AG04449 (cell line): ENCODE results near the gene ATF7IP.
A peak's percentile ranks its signal among the peaks of the same experiment; 100 is the strongest.

Experiments
- CTCF ChIA-PET: fragments of 350-600 bp; formaldehyde crosslinking; extraction: SDS; loops from one replicate; lab custom pipeline; 2021; ENCODE audit warnings: antibody characterized with exemption; lab: Yijun Ruan, JAX
- POLR2A ChIA-PET: fragments of 400-600, 350-600 bp; formaldehyde crosslinking; extraction: SDS; loops from one replicate; lab custom pipeline; 2020; ENCODE audit warnings: antibody characterized with exemption, inconsistent platforms; lab: Yijun Ruan, JAX
- DNase-seq: peaks from one replicate; pipeline ENCODE4 v3.0.0-alpha.2; 2010; ENCODE audit warnings: low read depth, low spot score
- H3K4me3 ChIP-seq: 2 replicates; pipeline ENCODE4 v1.5.1; 2011; ENCODE audit warnings: low read depth, mild to moderate bottlenecking, control low read depth, low read length
- CTCF ChIP-seq: IDR thresholded peaks from one replicate; pipeline ENCODE4 v1.5.1; 2011; ENCODE audit warnings: mild to moderate bottlenecking, moderate library complexity, low read length, control low read depth, inconsistent platforms; ENCODE audit not compliant: insufficient read depth; ENCODE audit errors: missing control alignments

The ATF7IP gene

GRCh38 chr12:14390870-14391530, 25.5 kb downstream of the ATF7IP start:
- CTCF ChIA-PET, result interaction anchor here (1.0 kb wide), 1 partner anchor 153 kb away, joined by 3 read pairs; no protein-coding TSS in a partner anchor
- POLR2A ChIA-PET, result no interaction called here
- DNase-seq, result no peak
- no peak overlapping the region for H3K4me3 ChIP-seq
- TF ChIP-seq CTCF, result no peak

- H3K4me3 ChIP-seq, result no peak overlapping the region
- POLR2A ChIA-PET, result interaction anchor here (1.2 to 1.7 kb wide), 3 partner anchors 8 to 136 kb away, joined by 5 to 14 read pairs (median 8); partner anchors contain the start of gene ATF7IP
- no peak for TF ChIP-seq CTCF
These were observed 28.3 kb downstream of the ATF7IP start for GRCh38 chr12:14393751-14394150.

GRCh38 chr12:14394317-14395073, 29.0 kb downstream of the ATF7IP start:
- no peak overlapping the region for H3K4me3 ChIP-seq
- TF ChIP-seq CTCF, result no peak
- POLR2A ChIA-PET, result interaction anchor here (0.6 to 1.7 kb wide), 4 partner anchors 9 to 137 kb away, joined by 4 to 14 read pairs (median 6); partner anchors contain the start of gene ATF7IP
- peak; percentile 46 for DNase-seq
- CTCF ChIA-PET, result interaction anchor here (0.7 to 3.2 kb wide), 9 partner anchors 8 to 156 kb away, joined by 3 to 22 read pairs (median 4); partner anchors contain the start of gene ATF7IP

More at GRCh38 chr12:14393751-14394150, 28.3 kb downstream of the ATF7IP start:
- DNase-seq, result no peak
- CTCF ChIA-PET, result interaction anchor here (1.3 to 3.2 kb wide), 7 partner anchors 9 to 156 kb away, joined by 3 to 22 read pairs (median 4); no protein-coding TSS in a partner anchor

- POLR2A ChIA-PET, result interaction anchor here (0.6 to 1.7 kb wide), 4 partner anchors 10 to 138 kb away, joined by 4 to 14 read pairs (median 6); partner anchors contain the start of gene ATF7IP
- CTCF ChIA-PET, result interaction anchor here (0.7 to 3.2 kb wide), 9 partner anchors 7 to 157 kb away, joined by 3 to 22 read pairs (median 5); partner anchors contain the start of gene ATF7IP
- DNase-seq, result no peak
- H3K4me3 ChIP-seq, result no peak overlapping the region
- TF ChIP-seq CTCF, result no peak
These were observed 29.7 kb downstream of the ATF7IP start for GRCh38 chr12:14395074-14395778.

- H3K4me3 ChIP-seq, result no peak overlapping the region
- ChIA-PET POLR2A (no interaction called here), CTCF (interaction anchor here (2.4 kb wide), 1 partner anchor 21 kb away, joined by 5 read pairs; no protein-coding TSS in a partner anchor)
- TF ChIP-seq CTCF, result no peak
- DNase-seq, result no peak
These were observed 30.6 kb downstream of the ATF7IP start for GRCh38 chr12:14396071-14396470.
